Measurements from ENCODE around the gene PDE9A. TPM values are rescaled to one million over a fixed set of nuclear protein-coding genes. Genes with fewer than 3 reads are reported as not detected.

PDE9A gene
- total RNA-seq, 1 experiment from 2014 or later = not detected

GRCh38 chr21:42641311-42642218 is 11.9 kb upstream of the PDE9A start:
- DNase-seq (ENCODE audit: low spot score) = no peak

DNA sequence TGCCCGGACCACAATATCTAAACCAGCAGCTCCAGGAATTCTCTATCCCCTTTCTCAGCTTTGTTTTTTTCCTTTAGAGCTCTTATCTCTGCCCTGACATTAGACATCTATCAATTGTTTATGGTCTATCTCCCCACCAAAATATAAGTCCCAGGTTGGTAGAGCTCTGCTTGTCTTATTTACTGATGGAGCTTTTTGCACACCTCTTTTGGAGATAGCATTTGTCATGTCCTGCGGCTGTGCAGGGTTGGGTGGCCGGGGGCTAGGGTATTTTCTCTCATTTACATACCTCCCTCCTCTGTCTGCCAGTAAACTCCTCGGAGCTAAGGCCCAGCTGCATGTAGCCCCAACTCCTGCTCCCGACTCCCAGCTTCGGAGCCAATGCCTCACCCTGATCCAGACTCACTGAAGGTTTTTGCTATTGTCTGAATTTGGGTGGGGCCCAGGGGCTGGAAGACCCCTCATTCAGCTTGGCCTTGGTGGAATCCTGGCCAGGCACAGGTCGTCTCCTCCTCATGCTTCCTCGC is 11.1 kb upstream of the PDE9A start:
- DNase-seq (ENCODE audit: low spot score) = no peak

- peak; percentile 25 for DNase-seq (ENCODE audit: low spot score)
Measured at GRCh38 chr21:42644223-42645208, 8.9 kb upstream of the PDE9A start.

DNA sequence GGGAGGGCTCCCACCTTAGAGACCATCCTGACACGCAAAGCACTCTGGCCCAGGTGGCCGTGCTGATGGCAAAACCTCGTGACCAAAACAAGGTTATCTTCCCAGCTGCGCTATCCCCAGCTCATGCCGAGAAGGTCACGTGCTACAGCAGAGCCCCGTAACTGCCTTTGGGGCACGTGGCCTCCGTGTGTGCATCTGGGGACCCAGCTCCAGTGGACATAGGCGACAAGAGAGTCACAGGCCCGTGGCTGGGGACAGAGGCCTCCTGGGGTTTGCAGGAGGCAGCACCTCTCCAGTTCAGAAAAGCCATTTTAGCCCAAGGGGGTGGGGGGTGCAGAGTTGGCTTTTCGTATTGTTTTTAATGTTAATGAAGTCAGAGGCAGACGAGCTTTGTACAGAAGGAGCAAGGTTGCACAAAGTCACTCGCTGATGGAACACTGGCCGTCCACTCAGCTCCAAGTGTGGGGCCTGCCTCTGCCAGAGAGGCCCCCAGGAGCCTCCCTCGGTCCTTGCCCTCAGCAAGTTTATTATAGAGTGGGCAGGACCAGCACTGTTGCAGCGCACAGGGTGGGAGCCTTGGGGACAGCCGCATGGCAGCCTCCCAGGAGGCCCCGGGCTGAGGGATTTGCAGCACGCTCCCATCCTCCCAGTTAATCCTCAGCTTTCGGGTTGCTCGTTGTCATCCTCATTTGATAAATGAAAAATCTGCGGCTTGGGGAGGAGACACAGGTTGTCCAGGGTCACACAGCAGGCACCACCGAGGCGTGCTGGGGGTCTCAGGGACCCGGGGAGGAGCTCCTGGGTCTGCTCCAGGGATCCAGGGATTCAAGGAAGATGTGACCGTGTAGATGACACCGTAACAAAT is 8.0 kb upstream of the PDE9A start:
- no peak for DNase-seq (ENCODE audit: low spot score)

DNA sequence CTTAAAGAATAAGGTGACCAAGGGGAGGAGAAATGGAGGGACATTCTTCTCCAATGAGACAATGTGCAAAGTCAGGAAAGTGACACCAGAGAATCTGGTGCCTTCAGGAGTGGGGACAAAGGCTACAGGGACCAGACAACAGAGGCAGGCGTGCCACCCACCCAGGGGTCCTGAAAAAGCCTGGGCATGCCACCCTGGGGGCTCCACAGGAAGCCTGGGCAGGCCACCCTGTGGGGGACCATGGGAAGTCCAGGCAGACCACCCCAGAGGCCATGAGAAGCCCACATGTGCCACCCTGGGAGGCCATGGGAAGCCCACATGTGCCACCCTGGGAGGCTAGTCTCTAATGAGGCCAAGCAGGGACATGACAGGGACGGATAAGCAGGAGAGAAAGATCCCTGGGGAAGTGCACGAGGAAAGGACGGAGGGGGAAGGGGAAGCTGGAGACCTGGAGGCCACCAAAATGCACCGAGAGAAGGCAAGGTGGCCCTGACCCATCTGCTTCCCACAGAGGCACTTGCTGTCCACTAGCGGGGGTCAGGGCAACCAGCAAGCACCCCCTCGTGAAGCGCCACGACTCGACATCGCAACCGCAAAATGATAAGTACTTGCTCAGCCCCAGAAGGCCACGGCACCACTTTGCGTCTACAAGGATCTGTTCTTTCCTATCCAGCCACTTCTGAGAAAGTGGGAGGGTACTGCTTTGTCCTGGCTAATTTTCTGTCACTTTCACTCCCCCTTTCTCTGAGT is 7.2 kb upstream of the PDE9A start:
- no peak for DNase-seq (ENCODE audit: low spot score)

- no peak for DNase-seq (ENCODE audit: low spot score)
Measured at GRCh38 chr21:42646836-42647235, 6.6 kb upstream of the PDE9A start.

- DNase-seq (ENCODE audit: low spot score) = no peak
Measured at GRCh38 chr21:42648606-42649005, 4.8 kb upstream of the PDE9A start.

- DNase-seq (ENCODE audit: low spot score) = no peak
Measured at GRCh38 chr21:42649122-42650032, 4.0 kb upstream of the PDE9A start.

GRCh38 chr21:42650033-42650370 is 3.4 kb upstream of the PDE9A start:
- DNase-seq (ENCODE audit: low spot score) = no peak

GRCh38 chr21:42650441-42651421 is 2.7 kb upstream of the PDE9A start:
- DNase-seq (ENCODE audit: low spot score) = no peak

- no peak for DNase-seq (ENCODE audit: low spot score)
Measured at GRCh38 chr21:42651515-42652401, 1.7 kb upstream of the PDE9A start.

- DNase-seq (ENCODE audit: low spot score) = peak; percentile 64
Measured at GRCh38 chr21:42652527-42653230, 742 bp upstream of the PDE9A start.

- no peak for DNase-seq (ENCODE audit: low spot score)
Measured at GRCh38 chr21:42654179-42654912, 925 bp downstream of the PDE9A start.

GRCh38 chr21:42654913-42655795 is 1.7 kb downstream of the PDE9A start:
- no peak for DNase-seq (ENCODE audit: low spot score)
